Panc1 (cell line): Measurements from ENCODE around the gene SHC4. TPM values are rescaled to one million over a fixed set of nuclear protein-coding genes. Genes with fewer than 3 reads are reported as not detected.

ENCODE experiments used
- ATAC-seq: fragments of 200-7000 bp; cut with Tn5 transposase; 2 replicates; pipeline ENCODE4 v1.9.1; 2020; ENCODE audit warnings: mild to moderate bottlenecking, moderate library complexity
- BruUV-seq: library from RNA; stranded (reverse); fragments of 400-500 nt; replicated peaks from 2 replicates; lab custom pipeline; 2021; lab: Mats Ljungman, UMichigan
- CTCF ChIA-PET: fragments of 300-600 bp; sonication (Branson Sonifier 250); formaldehyde crosslinking; loops from one replicate; lab custom pipeline; 2022; ENCODE audit warnings: antibody characterized with exemption; lab: Charles Lee
- POLR2A ChIA-PET: fragments of 300-600 bp; sonication (Branson Sonifier 250); formaldehyde crosslinking; loops from one replicate; lab custom pipeline; 2022; ENCODE audit warnings: antibody characterized with exemption; lab: Charles Lee
- DNase-seq: peaks from one replicate; pipeline ENCODE4 v3.0.0-alpha.2; 2010; ENCODE audit warnings: low read depth, low spot score
- H3K27ac ChIP-seq: 2 replicates; pipeline ENCODE4 v1.5.1; 2011; ENCODE audit warnings: mild to moderate bottlenecking, low read length, inconsistent platforms
- H3K27me3 ChIP-seq: fragments of 200-500 bp; sonication (Bioruptor generic); 2 replicates; pipeline ENCODE4 v1.6.0; 2014; ENCODE audit warnings: low read length, inconsistent platforms; ENCODE audit not compliant: control insufficient read depth, insufficient read depth
- H3K36me3 ChIP-seq: fragments of 200-500 bp; sonication (Bioruptor generic); 2 replicates; pipeline ENCODE4 v1.5.1; 2014; ENCODE audit warnings: inconsistent platforms, mild to moderate bottlenecking, low read length, moderate library complexity; ENCODE audit not compliant: control insufficient read depth, insufficient read depth
- H3K4me1 ChIP-seq: 2 replicates; pipeline ENCODE4 v1.5.1; 2011; ENCODE audit warnings: inconsistent platforms, mild to moderate bottlenecking, low read length, moderate library complexity; ENCODE audit not compliant: control insufficient read depth, insufficient read depth
- H3K4me3 ChIP-seq, 2 experiments: 2 replicates each; pipeline ENCODE4 v1.5.1; 2011 to 2012; ENCODE audit warnings: low read depth in 2 of 2, low read length in 2 of 2, mild to moderate bottlenecking in 2 of 2, inconsistent platforms in 1 of 2, moderate library complexity in 1 of 2
- H3K9me3 ChIP-seq: fragments of 200-500 bp; sonication (Bioruptor generic); 2 replicates; pipeline ENCODE4 v1.5.1; 2014; ENCODE audit warnings: low read depth, mild to moderate bottlenecking, inconsistent platforms, low read length, moderate library complexity; ENCODE audit not compliant: control insufficient read depth, insufficient read depth
- POLR2AphosphoS5 ChIP-seq: IDR thresholded peaks from 2 replicates; pipeline ENCODE4 v1.6.1; 2012; ENCODE audit warnings: mild to moderate bottlenecking, low read depth, low read length, moderate library complexity
- SIN3A ChIP-seq: IDR thresholded peaks from 2 replicates; pipeline ENCODE4 v1.6.1; 2012; ENCODE audit warnings: low read depth, mild to moderate bottlenecking, low read length, moderate library complexity, borderline replicate concordance; ENCODE audit not compliant: insufficient read depth
- TCF7L2 ChIP-seq: IDR thresholded peaks from 2 replicates; pipeline ENCODE4 v1.6.1; 2011; ENCODE audit warnings: mild to moderate bottlenecking, low read depth, low read length, inconsistent platforms
- in situ Hi-C: cut with HindIII; loops from 2 replicates; pipeline ENCODE4 v1.10.0; 2016; ENCODE audit warnings: low sequenced_read_pairs, low pct_unique_long_range_greater_than_20kb
- intact Hi-C: fragments of 100-400 bp; cut with micrococcal nuclease; formaldehyde crosslinking; loops from one replicate; pipeline ENCODE4 v1.10.0; 2022; ENCODE audit not compliant: unreplicated experiment
- total RNA-seq: library from RNA; stranded (reverse); gene quantifications from one replicate; pipeline ENCODE4 v1.2.1, GENCODE V29; 2021; ENCODE audit not compliant: unreplicated experiment
- TF ChIP-seq, protein P1 (sequence below): fragments of 450-650 bp; IDR thresholded peaks from 2 replicates; pipeline ENCODE4 v1.5.1; 2017; ENCODE audit warnings: mild to moderate bottlenecking
- TF ChIP-seq, protein P2 (sequence below), 2 experiments: IDR thresholded peaks; 2 replicates each; pipeline ENCODE4 v1.6.1; 2011 to 2012; ENCODE audit warnings: low read depth in 2 of 2, control low read depth in 1 of 2, low read length in 1 of 2, mild to moderate bottlenecking in 1 of 2, moderate library complexity in 1 of 2; ENCODE audit not compliant: insufficient read depth in 1 of 2

The SHC4 gene
- total RNA-seq, 1 experiment from 2014 or later = 0.10 TPM

DNA sequence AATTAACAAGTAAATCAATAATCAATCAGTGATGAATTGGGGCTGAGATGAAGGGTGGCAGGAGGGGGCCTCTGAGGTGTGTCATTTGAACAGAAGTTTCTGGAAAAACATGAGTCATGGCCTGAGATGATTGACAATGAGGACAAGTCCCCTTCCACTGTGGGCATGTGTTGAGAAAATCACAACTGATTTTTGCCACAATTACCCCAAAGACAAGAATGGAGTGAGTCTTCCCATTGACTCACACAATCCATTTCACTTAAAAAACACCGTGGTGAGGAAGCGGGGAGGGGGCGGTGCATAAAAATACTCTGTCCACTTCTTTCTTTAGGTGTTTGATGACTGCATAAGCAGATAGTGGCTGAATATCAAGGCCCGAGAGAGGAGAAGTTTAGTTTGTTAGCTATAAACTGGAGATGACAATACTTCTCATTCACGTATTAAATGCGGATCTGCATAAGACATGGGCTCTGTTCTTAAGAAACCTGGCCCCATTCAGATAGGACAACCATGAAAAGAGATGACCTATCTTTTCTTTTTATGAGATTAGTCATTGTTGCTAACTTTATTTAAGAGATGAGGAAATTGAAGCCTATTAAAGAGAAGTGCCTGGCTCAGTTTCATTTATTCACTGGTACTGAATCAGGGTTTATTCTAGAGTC, 34.7 kb downstream of the SHC4 start:
- H3K36me3 ChIP-seq = no peaks in the 10 kb centered on the region
- intact Hi-C loops (no loop called here), in situ Hi-C loops (no loop called here)
- no peaks in the 10 kb centered on the region for H3K4me1 ChIP-seq
- no peak overlapping the region for H3K27ac ChIP-seq
- ATAC-seq (no peak), DNase-seq (no peak)
- ChIA-PET CTCF (no interaction called here), POLR2A (no interaction called here)
- H3K9me3 ChIP-seq = no peaks in the 10 kb centered on the region
- no TSS peak for BruUV-seq
- no peaks in the 10 kb centered on the region; the same call in 1 of the 2 replicates for H3K27me3 ChIP-seq
- no peak overlapping the region for H3K4me3 ChIP-seq
- no peak for TF ChIP-seq SIN3A
- TF ChIP-seq, protein P1, sequence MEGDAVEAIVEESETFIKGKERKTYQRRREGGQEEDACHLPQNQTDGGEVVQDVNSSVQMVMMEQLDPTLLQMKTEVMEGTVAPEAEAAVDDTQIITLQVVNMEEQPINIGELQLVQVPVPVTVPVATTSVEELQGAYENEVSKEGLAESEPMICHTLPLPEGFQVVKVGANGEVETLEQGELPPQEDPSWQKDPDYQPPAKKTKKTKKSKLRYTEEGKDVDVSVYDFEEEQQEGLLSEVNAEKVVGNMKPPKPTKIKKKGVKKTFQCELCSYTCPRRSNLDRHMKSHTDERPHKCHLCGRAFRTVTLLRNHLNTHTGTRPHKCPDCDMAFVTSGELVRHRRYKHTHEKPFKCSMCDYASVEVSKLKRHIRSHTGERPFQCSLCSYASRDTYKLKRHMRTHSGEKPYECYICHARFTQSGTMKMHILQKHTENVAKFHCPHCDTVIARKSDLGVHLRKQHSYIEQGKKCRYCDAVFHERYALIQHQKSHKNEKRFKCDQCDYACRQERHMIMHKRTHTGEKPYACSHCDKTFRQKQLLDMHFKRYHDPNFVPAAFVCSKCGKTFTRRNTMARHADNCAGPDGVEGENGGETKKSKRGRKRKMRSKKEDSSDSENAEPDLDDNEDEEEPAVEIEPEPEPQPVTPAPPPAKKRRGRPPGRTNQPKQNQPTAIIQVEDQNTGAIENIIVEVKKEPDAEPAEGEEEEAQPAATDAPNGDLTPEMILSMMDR = no peak

DNA sequence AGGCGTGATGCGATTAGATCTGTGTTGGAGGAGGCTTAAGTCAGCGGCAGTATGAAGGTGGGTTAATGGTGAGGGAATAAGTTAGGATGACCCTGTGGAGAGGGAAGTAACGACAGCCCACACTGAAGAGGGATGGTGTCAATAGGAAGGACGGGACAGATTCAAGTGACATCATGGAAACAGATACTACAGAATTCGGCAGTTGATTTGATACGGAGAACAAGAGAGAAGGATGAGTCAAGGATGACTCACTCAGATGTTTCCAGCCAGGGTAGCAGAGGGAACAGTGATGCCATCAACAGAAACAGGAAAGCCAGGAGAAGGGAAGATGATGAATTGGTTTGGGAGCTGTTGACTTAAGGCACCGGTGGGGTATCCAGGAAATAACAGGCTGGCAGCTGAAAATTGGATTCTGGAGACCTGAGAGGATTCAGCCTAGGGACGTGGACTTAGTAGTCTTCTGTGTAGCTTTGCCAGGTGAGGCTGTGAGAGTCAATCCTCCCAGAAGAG, 38.0 kb downstream of the SHC4 start:
- Histone ChIP-seq H3K9me3 (no peaks in the 10 kb centered on the region), H3K4me3 (no peak overlapping the region), H3K27me3 (no peaks in the 10 kb centered on the region), H3K4me1 (no peaks in the 10 kb centered on the region), H3K36me3 (no peaks in the 10 kb centered on the region), H3K27ac (no peak overlapping the region)
- intact Hi-C loops (no loop called here), in situ Hi-C loops (no loop called here)
- ChIA-PET CTCF (interaction anchor here (0.7 kb wide), 2 partner anchors 10 to 50 kb away, joined by 4 to 5 read pairs; no protein-coding TSS in a partner anchor), POLR2A (no interaction called here)
- BruUV-seq = no TSS peak
- peak; percentile 76 for DNase-seq
- TF ChIP-seq TCF7L2 = no peak
- no peak for TF ChIP-seq SIN3A
- TF ChIP-seq, protein P2, sequence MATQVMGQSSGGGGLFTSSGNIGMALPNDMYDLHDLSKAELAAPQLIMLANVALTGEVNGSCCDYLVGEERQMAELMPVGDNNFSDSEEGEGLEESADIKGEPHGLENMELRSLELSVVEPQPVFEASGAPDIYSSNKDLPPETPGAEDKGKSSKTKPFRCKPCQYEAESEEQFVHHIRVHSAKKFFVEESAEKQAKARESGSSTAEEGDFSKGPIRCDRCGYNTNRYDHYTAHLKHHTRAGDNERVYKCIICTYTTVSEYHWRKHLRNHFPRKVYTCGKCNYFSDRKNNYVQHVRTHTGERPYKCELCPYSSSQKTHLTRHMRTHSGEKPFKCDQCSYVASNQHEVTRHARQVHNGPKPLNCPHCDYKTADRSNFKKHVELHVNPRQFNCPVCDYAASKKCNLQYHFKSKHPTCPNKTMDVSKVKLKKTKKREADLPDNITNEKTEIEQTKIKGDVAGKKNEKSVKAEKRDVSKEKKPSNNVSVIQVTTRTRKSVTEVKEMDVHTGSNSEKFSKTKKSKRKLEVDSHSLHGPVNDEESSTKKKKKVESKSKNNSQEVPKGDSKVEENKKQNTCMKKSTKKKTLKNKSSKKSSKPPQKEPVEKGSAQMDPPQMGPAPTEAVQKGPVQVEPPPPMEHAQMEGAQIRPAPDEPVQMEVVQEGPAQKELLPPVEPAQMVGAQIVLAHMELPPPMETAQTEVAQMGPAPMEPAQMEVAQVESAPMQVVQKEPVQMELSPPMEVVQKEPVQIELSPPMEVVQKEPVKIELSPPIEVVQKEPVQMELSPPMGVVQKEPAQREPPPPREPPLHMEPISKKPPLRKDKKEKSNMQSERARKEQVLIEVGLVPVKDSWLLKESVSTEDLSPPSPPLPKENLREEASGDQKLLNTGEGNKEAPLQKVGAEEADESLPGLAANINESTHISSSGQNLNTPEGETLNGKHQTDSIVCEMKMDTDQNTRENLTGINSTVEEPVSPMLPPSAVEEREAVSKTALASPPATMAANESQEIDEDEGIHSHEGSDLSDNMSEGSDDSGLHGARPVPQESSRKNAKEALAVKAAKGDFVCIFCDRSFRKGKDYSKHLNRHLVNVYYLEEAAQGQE (IDR thresholded peaks at IDR 0.05; ENCODE audit: insufficient read depth in 1 of 2, low read depth in 2 of 2, low read length in 1 of 2) = no peak
- TF ChIP-seq, protein P1 = no peak
- no peak for TF ChIP-seq POLR2AphosphoS5
- ATAC-seq = peak; percentile 76
